Astrocyte of the spinal cord (primary cell): ENCODE measurements around the gene UBQLN1.

Source experiments
- DNase-seq: peaks from one replicate; pipeline ENCODE4 v3.0.0; 2011; ENCODE audit warnings: low read depth, low spot score
- H3K4me3 ChIP-seq: 2 replicates; pipeline ENCODE4 v1.5.1; 2011; ENCODE audit warnings: low read depth, mild to moderate bottlenecking, low read length, moderate library complexity
- in situ Hi-C: cut with HindIII; loops from 2 replicates; pipeline ENCODE4 v1.10.0; 2017; ENCODE audit warnings: low sequenced_read_pairs
- TF ChIP-seq, protein P1 (sequence below): IDR thresholded peaks from 2 replicates; pipeline ENCODE4 v1.5.1; 2012; ENCODE audit warnings: low read depth, mild to moderate bottlenecking, low read length, inconsistent platforms

Gene UBQLN1

GRCh38 chr9:83629433-83630104 lies 78.2 kb downstream of the UBQLN1 start:
- H3K4me3 ChIP-seq = no peak overlapping the region
- no peak for DNase-seq
- TF ChIP-seq, protein P1, sequence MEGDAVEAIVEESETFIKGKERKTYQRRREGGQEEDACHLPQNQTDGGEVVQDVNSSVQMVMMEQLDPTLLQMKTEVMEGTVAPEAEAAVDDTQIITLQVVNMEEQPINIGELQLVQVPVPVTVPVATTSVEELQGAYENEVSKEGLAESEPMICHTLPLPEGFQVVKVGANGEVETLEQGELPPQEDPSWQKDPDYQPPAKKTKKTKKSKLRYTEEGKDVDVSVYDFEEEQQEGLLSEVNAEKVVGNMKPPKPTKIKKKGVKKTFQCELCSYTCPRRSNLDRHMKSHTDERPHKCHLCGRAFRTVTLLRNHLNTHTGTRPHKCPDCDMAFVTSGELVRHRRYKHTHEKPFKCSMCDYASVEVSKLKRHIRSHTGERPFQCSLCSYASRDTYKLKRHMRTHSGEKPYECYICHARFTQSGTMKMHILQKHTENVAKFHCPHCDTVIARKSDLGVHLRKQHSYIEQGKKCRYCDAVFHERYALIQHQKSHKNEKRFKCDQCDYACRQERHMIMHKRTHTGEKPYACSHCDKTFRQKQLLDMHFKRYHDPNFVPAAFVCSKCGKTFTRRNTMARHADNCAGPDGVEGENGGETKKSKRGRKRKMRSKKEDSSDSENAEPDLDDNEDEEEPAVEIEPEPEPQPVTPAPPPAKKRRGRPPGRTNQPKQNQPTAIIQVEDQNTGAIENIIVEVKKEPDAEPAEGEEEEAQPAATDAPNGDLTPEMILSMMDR = no peak
- in situ Hi-C loops = no loop called here

DNA sequence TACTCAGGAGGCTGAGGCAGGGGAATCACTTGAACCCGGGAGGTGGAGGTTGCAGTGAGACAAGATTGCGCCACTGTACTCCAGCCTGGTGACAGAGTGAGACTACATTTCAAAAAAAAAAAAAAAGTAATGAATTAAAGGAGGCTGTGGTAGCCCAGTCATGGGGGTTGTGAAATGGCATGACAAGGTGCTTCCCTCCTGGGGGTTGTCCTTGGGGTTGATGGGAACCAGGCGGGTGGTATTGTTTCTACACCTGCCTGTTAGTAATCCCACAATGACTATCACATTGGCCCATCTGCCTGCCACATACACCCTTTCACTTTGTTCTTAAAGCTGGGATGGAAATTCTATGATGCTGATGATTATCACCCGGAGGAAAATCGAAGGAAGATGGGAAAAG lies 79.2 kb downstream of the UBQLN1 start:
- in situ Hi-C loops = no loop called here
- no peak for DNase-seq
- no peak overlapping the region for H3K4me3 ChIP-seq
- TF ChIP-seq, protein P1 = no peak

DNA sequence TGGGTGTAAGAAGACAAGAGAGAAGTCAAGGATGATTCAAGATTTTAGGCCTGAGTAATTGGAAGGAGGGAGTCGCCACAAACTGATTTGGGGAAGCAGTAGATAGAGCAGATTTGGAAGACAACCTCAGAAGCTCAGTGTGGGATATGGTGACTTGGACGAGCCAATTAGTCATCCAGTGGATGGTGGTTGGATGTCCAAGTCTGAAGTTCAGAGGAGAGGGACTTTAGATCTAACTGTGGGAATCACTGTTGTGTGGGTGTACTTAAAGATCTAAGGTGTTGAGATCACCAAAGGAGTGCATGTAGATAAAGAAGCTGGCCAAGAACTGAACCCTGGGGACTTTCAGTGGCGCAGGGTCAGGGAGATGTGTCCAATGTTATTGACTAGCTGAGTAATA lies 82.6 kb downstream of the UBQLN1 start:
- TF ChIP-seq, protein P1 = no peak
- DNase-seq = no peak
- in situ Hi-C loops = no loop called here
- no peak overlapping the region for H3K4me3 ChIP-seq

DNA sequence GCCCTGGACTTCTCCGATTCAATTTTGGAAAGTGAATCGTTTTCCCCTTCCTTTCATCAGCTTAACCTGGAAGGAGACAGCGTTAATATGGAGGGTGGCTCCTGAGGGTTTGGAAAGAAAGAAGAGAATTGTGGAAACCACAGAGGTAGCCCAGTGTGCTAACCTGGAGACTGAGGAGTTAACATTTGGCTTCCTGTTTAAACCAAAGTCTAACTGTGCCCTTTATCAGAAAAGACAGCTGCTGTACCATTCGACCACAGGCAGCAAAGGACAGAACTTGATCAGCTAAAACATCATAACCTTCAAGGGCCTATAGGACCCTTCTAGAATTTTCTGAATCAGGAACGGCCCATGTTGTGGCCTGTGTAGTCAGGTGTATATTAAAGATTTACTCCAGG lies 84.1 kb downstream of the UBQLN1 start:
- peak overlapping the region; percentile 56 for H3K4me3 ChIP-seq
- TF ChIP-seq, protein P1 = no peak
- DNase-seq = peak; percentile 33
- in situ Hi-C loops = no loop called here

GRCh38 chr9:83622939-83623678 lies 84.6 kb downstream of the UBQLN1 start, which contains the start of gene IDNK:
TSS of gene IDNK (plus strand) at chr9:83623143. CDS start at chr9:83623172, 29 bp downstream.
- TF ChIP-seq, protein P1 = no peak
- in situ Hi-C loops = no loop called here
- peak; percentile 54 for DNase-seq
- H3K4me3 ChIP-seq = peak within 1 kb of the TSS; percentile 56

DNA sequence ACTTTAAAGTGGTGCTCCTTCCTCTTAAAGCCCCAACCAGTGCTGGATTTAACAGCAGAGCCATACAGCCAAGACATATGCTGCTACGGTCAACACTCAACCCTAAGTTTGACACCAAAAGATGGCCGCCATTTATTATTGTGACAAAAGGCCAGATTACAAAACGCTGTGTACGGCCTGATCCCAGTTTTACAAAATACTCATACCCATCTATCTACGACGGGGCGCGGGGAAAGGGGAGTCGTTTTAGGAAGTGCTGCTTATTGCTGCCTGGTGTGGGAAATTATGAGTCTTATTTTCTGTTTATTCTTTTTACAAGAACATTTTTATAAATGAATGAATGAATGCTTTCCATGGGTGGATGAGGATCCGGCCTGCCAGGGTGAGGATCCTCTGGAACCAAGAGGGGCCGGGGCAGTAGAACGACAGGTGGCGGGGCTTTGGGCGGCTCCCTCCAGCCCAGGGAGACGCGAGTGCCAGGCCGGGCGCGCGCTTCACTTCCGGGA lies 85.3 kb downstream of the UBQLN1 start:
- in situ Hi-C loops = no loop called here
- no peak for DNase-seq
- TF ChIP-seq, protein P1 = no peak
- peak overlapping the region; percentile 56 for H3K4me3 ChIP-seq
